Right cardiac atrium (tissue), 5 donors: ENCODE results near the gene JMJD1C. TPM values are rescaled to one million over a fixed set of nuclear protein-coding genes. Genes with fewer than 3 reads are reported as not detected.

Experiments
- ATAC-seq, 2 donors: fragments of 200-7000 bp; cut with Tn5 transposase; one replicate each; pipeline versions ENCODE4 v1.8.0 to v1.9.1; 2020; ENCODE audit warnings: moderate library complexity in 2 of 2, mild to moderate bottlenecking in 1 of 2
- DNase-seq, 3 donors: peaks; one replicate each; pipeline ENCODE4 v3.0.0-alpha.2; 2020
- H3K27ac ChIP-seq: one replicate; pipeline ENCODE4 v1.5.1; 2013; ENCODE audit warnings: mild to moderate bottlenecking, low read length, control low read depth, moderate library complexity
- H3K27me3 ChIP-seq: one replicate; pipeline ENCODE4 v1.6.1; 2013; ENCODE audit not compliant: control insufficient read depth, insufficient read depth
- H3K4me1 ChIP-seq: one replicate; pipeline ENCODE4 v1.6.1; 2013; ENCODE audit warnings: low read length; ENCODE audit not compliant: control insufficient read depth, insufficient read depth
- H3K4me3 ChIP-seq: one replicate; pipeline ENCODE4 v1.5.1; 2013; ENCODE audit warnings: low read length, control low read depth
- H3K9me3 ChIP-seq: one replicate; pipeline ENCODE4 v1.6.1; 2013; ENCODE audit warnings: low read length; ENCODE audit not compliant: control insufficient read depth
- WGBS: extraction: QIAGEN DNeasy Blood & Tissue Kit; methylation state at CpG from one replicate; pipeline ENCODE4 v1.1.7; 2013; 5-methylcytosine and 5-hydroxymethylcytosine counted together
- intact Hi-C, 4 donors: fragments of 100-400 bp; cut with DNase I; formaldehyde crosslinking; loops; one replicate each; pipeline versions ENCODE4 v1.11.0 to v1.14.0; 2022 to 2023
- polyA plus RNA-seq: library from polyadenylated mRNA; stranded (reverse); fragments of 200-250 nt; gene quantifications from one replicate; pipeline ENCODE4 v1.2.3, GENCODE V29; 2013
- total RNA-seq, 4 donors: library from RNA; stranded (reverse); fragmentation: NEBNext Ultra II Directional; extraction: Animal tissue kit (Norgen Biotek cat#: 25700); gene quantifications; one replicate each; pipeline ENCODE4 v1.2.1, GENCODE V29; 2021
- donor health status: healthy with polysubstance abuse.
- donor health status: DM: no; HTN: yes; CAD: no.
- donor health status: DM: no; HTN: no; CAD: no.
- donor health status: DM: no; HTN: yes; CAD: no; lungs with severe emphysema.
- donor health status: DM: yes; HTN: yes; CAD: no.

Gene JMJD1C
- total and polyA plus RNA-seq, 5 donors: 31.0 to 44.8 (median 43.1) TPM

- Histone ChIP-seq H3K27ac (no peak overlapping the region), H3K4me3 (no peak overlapping the region), H3K9me3 (no peaks in the 10 kb centered on the region), H3K27me3 (no peaks in the 10 kb centered on the region), H3K4me1 (peaks cover 5% of the 10 kb centered on the region)
- intact Hi-C loops: loop anchor here in 2 of 4 donors (5.0 to 10.0 kb wide), 3 partner anchors 415 to 505 kb away; no protein-coding TSS in a partner anchor
- ATAC-seq (no peak), DNase-seq (no peak)
- WGBS: 75% methylated on average over 2 of the region's 2 CpGs
Observed at GRCh38 chr10:63209705-63210104, 256.1 kb downstream of the JMJD1C start.

DNA sequence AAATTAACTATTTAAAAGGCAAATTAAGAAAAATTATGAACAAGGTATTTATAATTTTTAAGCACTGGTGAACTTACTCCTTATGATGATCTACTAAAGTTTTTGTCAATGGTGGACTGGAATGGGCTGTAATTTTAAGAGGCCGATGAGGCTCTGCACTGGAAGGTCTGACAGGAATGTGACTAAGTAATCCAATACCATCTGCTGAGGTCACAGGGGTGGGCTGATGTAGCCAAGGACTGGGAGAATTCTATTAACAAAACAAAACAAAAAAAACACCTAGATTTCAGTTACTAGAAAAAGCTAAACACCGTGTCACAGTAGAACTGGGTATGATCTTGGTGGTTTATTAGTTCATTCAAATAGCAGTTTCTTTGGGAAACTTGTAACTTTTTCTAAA, 256.8 kb downstream of the JMJD1C start:
- no peaks in the 10 kb centered on the region for H3K9me3 ChIP-seq
- WGBS: 54% methylated on average over 2 of the region's 2 CpGs
- ATAC-seq (no peak), DNase-seq (no peak)
- no peak overlapping the region for H3K4me3 ChIP-seq
- no peaks in the 10 kb centered on the region for H3K27me3 ChIP-seq
- no peak overlapping the region for H3K27ac ChIP-seq
- H3K4me1 ChIP-seq: peaks cover 5% of the 10 kb centered on the region
- intact Hi-C loops: loop anchor here in 1 of 4 donors (10.0 kb wide), 1 partner anchor 506 kb away; no protein-coding TSS in a partner anchor

DNA sequence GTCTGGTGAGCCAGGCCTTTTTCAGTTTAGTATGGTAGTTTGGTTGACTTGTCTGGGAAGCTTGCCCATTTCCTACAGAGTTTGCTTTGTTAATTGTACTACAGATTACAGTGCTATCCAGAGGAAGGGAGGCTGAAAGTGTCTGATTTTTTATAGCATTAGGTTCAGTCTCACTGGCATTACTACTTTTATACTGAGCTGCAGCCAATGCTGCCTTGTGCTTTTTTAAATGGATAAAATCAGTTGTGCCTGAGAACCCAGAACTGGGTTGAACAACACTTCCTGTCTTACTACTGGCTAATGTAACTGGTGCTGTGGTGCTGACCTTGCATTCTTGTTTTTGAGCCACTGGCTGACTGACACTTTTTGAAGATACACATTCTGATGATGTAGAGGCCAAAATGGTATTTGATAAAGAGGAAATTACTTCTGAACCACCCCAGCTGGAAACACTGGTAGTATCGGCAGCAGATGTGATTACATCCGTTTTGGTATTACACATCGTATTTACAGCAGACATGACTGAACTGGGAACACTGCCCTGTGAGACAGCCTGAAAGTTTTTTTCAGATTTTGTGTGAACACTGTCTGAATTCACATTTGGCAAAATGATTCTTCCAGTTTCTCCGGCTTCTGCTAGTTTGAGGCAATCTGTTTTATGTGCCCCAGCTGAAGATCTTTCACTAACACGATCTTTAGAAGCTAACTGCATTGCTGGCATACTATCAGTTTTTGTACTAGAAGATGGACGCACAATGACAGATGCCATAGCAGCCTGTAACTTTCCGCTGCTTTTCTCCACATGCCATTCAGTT, 258.6 kb downstream of the JMJD1C start:
- H3K27me3 ChIP-seq: no peaks in the 10 kb centered on the region
- 9% methylated on average over 7 of the region's 7 CpGs for WGBS
- ATAC-seq (peak; percentile 85 to 86), DNase-seq (peak in 1 of 3 donors; percentile 53)
- no peaks in the 10 kb centered on the region for H3K9me3 ChIP-seq
- H3K4me1 ChIP-seq: peaks cover 5% of the 10 kb centered on the region
- intact Hi-C loops: loop anchor here in 1 of 4 donors (10.0 kb wide), 1 partner anchor 508 kb away; no protein-coding TSS in a partner anchor
- H3K27ac ChIP-seq: peak overlapping the region; percentile 65
- H3K4me3 ChIP-seq: peak overlapping the region; percentile 29

DNA sequence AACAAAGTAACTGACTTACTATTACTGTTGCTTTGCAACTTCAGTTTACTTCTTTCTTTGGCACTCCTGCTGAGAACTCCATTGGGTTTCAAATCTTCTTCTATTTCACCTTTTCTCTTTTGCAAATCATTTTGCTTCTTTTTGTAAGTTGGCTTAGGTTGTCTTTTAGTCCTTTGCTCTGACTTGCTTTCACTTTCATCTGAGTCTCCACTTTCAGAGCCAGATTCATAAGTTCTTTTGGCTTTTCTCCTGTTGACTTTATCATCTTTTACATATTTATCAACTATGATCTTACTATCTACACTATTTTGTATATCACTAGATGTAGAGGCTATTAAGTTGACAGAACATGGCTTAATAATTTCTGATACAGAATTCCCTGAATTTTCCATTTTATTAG, 259.2 kb downstream of the JMJD1C start:
- Histone ChIP-seq H3K4me3 (no peak overlapping the region), H3K27ac (no peak overlapping the region), H3K4me1 (peaks cover 8% of the 10 kb centered on the region), H3K27me3 (no peaks in the 10 kb centered on the region), H3K9me3 (no peaks in the 10 kb centered on the region)
- no peak for DNase-seq
- intact Hi-C loops: loop anchor here in 1 of 4 donors (10.0 kb wide), 1 partner anchor 508 kb away; no protein-coding TSS in a partner anchor
- ATAC-seq: no peak

DNA sequence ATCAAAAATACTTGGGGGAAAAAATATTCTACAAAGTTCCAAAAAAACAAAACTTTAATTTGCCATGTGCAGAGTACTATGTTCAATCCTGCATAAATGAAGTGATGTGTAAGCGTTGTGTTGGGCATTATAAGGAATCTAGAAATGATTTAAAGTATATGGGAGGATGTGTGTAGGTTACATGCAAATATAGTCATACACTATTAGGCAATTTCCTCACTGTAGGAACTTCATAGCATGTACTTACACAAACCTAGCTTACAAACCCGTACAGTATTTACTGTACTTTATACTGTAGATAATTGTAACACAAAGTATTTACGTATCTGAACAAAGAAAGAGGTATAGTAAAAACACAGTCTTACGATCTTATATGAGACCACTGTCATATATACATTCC, 260.4 kb downstream of the JMJD1C start:
- Histone ChIP-seq H3K9me3 (no peaks in the 10 kb centered on the region), H3K4me3 (no peak overlapping the region), H3K27me3 (no peaks in the 10 kb centered on the region), H3K27ac (no peak overlapping the region), H3K4me1 (peaks cover 8% of the 10 kb centered on the region)
- intact Hi-C loops: loop anchor here in 1 of 4 donors (10.0 kb wide), 1 partner anchor 509 kb away; no protein-coding TSS in a partner anchor
- ATAC-seq: no peak
- no peak for DNase-seq
- 86% methylated on average over 4 of the region's 4 CpGs for WGBS

DNA sequence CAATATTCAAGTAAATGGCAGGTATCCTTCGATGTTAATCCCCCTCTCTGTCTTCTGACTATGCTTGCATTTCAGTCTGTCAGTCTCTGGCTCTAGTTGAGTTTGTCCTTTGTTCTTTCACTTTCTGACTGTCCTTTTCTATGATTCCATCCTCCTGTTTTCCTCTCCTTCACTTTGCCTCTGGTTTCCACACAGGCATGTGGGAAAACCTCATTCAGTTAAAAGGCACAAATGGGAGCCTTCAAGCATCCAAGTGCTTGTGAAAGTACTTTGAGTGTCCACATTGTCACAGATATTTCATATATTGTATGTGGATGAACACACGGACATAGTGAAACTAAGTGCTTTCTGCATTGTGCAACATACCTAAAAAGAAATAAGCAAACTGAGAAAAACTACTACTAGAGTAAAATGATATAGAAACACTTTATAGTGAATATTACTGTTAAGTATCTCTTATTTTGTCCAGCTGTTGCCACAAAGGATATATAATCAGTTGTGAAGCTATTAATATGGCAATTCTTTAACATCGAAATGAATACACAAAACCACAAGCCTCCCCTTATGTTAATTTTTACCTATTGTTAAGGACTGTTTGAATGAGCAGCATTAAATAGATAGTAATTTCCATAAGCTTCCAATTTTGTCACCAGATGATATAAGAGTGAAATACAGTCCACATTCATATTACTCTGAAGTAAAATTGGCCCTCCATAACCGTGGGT, 260.9 kb downstream of the JMJD1C start:
- Histone ChIP-seq H3K27me3 (no peaks in the 10 kb centered on the region), H3K4me1 (peaks cover 8% of the 10 kb centered on the region), H3K27ac (no peak overlapping the region), H3K4me3 (no peak overlapping the region), H3K9me3 (no peaks in the 10 kb centered on the region)
- WGBS: 70% methylated on average over 4 of the region's 4 CpGs
- DNase-seq: no peak
- no peak for ATAC-seq
- intact Hi-C loops: loop anchor here in 1 of 4 donors (10.0 kb wide), 1 partner anchor 510 kb away; no protein-coding TSS in a partner anchor

DNA sequence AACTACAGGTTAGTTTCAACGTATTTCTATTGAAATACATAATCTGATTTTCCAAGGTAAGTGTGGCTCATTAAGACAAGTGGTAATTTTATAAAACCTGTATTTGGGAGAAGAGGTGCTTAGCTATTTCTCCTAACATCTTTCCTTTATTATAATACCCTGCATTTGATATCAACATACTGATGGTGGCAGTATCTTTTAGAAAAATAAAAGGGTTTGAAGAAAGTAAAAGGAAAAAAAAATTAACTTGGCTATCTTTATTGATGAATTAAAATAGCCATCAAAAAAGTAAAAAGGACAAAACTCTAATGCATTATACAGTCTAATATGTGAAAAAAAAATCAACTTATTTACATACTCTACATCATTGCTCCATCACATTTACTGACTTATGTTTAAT, 264.7 kb downstream of the JMJD1C start:
- H3K27ac ChIP-seq: no peak overlapping the region
- intact Hi-C loops: loop anchor here in 1 of 4 donors (10.0 kb wide), 1 partner anchor 514 kb away; no protein-coding TSS in a partner anchor
- peaks cover 2% of the 10 kb centered on the region for H3K4me1 ChIP-seq
- H3K27me3 ChIP-seq: no peaks in the 10 kb centered on the region
- H3K9me3 ChIP-seq: no peaks in the 10 kb centered on the region
- no peak for ATAC-seq
- no peak overlapping the region for H3K4me3 ChIP-seq
- WGBS: 1% methylated on average over 1 of the region's 1 CpG
- no peak for DNase-seq

DNA sequence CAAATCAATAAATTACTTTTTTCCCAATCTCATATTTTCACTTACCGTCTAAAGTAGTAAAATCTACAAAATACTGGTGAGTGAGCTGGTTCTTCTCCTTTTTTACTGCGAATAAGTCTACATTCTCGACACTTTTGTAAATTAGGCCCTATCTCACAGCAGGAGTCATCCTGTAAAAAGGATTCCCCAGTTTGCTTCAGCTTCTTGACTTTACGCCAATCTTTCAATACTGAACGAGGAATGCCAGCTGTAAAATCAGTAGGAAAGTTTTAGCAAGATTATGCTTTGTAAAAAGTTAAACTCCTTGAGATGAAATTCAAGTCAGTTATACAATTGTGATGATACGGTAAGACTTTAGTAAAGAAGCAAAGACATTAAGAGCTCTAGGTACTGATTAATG, 265.3 kb downstream of the JMJD1C start:
- H3K4me1 ChIP-seq: peaks cover 2% of the 10 kb centered on the region

GRCh38 chr10:63199716-63200115, 266.1 kb downstream of the JMJD1C start:
- Histone ChIP-seq H3K9me3 (no peaks in the 10 kb centered on the region), H3K4me1 (peaks cover 2% of the 10 kb centered on the region), H3K4me3 (no peak overlapping the region), H3K27ac (no peak overlapping the region), H3K27me3 (no peaks in the 10 kb centered on the region)
- DNase-seq (no peak), ATAC-seq (no peak)
- 71% methylated on average over 2 of the region's 2 CpGs for WGBS
- intact Hi-C loops: loop anchor here in 1 of 4 donors (10.0 kb wide), 1 partner anchor 515 kb away; no protein-coding TSS in a partner anchor

More for the DNA sequence above, 265.3 kb downstream of the JMJD1C start:
- no peaks in the 10 kb centered on the region for H3K27me3 ChIP-seq
- intact Hi-C loops: loop anchor here in 1 of 4 donors (10.0 kb wide), 1 partner anchor 514 kb away; no protein-coding TSS in a partner anchor
- no peak for ATAC-seq
- DNase-seq: no peak
- H3K4me3 ChIP-seq: no peak overlapping the region
- WGBS: 44% methylated on average over 6 of the region's 6 CpGs
- H3K9me3 ChIP-seq: no peaks in the 10 kb centered on the region
- no peak overlapping the region for H3K27ac ChIP-seq

DNA sequence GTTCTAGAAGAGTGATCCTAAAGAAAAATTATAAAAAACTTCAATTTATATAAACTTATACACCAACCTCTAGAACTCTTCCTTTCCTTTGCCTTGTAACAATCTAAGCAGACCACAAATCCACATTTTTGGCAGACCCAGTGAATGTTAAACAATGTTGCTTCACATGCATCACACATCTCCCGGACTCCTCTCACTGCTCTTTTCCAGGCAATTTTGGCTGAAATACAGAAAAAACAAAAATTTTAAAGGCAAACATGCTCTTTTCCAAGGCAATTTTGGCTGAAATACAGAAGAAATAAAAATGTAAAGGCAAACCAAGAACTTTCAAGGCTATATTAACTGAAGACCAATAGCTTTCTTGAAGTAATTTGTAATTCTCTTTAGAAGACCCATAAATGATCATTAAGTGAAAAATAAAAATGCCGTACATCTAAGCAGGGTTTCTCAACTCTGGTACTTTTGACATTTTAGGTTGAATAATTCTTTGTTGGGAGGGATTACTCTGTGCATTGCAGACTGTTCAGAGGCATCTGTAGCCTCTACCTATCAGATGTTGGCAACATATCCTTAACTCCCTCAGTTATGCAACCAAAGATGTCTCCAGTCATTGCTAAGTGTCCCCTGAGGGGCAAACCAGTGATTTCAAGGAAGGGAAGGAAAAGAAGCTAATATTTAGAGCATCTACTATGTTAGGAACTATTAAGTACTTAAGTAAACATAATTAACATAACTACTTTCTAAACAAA, 268.3 kb downstream of the JMJD1C start:
- Histone ChIP-seq H3K4me1 (peaks cover 2% of the 10 kb centered on the region), H3K27ac (no peak overlapping the region), H3K4me3 (no peak overlapping the region), H3K27me3 (no peaks in the 10 kb centered on the region), H3K9me3 (no peaks in the 10 kb centered on the region)
- DNase-seq: no peak
- 56% methylated on average over 2 of the region's 2 CpGs for WGBS
- intact Hi-C loops: no loop called here
- ATAC-seq: peak; percentile 75 to 84
